Stimulated activated CD4-positive, alpha-beta T cell treated with anti-CD3 and anti-CD28 coated beads, Interleukin-15, amount 100 ng/mL, for 1 hour (primary cell): ENCODE measurements around the gene RMND5A.

Experiments used
- DNase-seq, 2 donors: peaks; one replicate each; pipeline ENCODE4 v3.0.0-alpha.2; 2020; ENCODE audit warnings: low read depth in 1 of 2, low spot score in 1 of 2

Gene RMND5A

GRCh38 chr2:86825693-86826381, 105.7 kb downstream of the RMND5A start:
- no peak for DNase-seq

- DNase-seq = no peak
Observed at GRCh38 chr2:86826951-86827350, 106.9 kb downstream of the RMND5A start.
